ENCODE measurements around the gene PCLO. TPM values are rescaled to one million over a fixed set of nuclear protein-coding genes. Genes with fewer than 3 reads are reported as not detected.

The PCLO gene
- total and polyA plus RNA-seq, 9 of the 15 experiments (the other 6 are each of a cell fraction or from before 2014, with no cell fraction given) = under 0.01 to 0.01 TPM; not detected in 7

GRCh38 chr7:82839063-82839462, 323.6 kb downstream of the PCLO start (continued):
- TF ChIP-seq, protein P1, sequence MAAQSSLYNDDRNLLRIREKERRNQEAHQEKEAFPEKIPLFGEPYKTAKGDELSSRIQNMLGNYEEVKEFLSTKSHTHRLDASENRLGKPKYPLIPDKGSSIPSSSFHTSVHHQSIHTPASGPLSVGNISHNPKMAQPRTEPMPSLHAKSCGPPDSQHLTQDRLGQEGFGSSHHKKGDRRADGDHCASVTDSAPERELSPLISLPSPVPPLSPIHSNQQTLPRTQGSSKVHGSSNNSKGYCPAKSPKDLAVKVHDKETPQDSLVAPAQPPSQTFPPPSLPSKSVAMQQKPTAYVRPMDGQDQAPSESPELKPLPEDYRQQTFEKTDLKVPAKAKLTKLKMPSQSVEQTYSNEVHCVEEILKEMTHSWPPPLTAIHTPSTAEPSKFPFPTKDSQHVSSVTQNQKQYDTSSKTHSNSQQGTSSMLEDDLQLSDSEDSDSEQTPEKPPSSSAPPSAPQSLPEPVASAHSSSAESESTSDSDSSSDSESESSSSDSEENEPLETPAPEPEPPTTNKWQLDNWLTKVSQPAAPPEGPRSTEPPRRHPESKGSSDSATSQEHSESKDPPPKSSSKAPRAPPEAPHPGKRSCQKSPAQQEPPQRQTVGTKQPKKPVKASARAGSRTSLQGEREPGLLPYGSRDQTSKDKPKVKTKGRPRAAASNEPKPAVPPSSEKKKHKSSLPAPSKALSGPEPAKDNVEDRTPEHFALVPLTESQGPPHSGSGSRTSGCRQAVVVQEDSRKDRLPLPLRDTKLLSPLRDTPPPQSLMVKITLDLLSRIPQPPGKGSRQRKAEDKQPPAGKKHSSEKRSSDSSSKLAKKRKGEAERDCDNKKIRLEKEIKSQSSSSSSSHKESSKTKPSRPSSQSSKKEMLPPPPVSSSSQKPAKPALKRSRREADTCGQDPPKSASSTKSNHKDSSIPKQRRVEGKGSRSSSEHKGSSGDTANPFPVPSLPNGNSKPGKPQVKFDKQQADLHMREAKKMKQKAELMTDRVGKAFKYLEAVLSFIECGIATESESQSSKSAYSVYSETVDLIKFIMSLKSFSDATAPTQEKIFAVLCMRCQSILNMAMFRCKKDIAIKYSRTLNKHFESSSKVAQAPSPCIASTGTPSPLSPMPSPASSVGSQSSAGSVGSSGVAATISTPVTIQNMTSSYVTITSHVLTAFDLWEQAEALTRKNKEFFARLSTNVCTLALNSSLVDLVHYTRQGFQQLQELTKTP (IDR thresholded peaks at IDR 0.05; ENCODE audit: low read depth in 1 of 2, partially characterized antibody in 2 of 2) = no peak
- TF ChIP-seq ZSCAN29 (IDR thresholded peaks at IDR 0.05) (no peak), ZNF347 (CRISPR knock-in tag; IDR thresholded peaks at IDR 0.05; ENCODE audit: low read depth) (no peak), MTA3 (IDR thresholded peaks at IDR 0.05; ENCODE audit: borderline replicate concordance) (no peak)
- TF ChIP-seq, protein P2, sequence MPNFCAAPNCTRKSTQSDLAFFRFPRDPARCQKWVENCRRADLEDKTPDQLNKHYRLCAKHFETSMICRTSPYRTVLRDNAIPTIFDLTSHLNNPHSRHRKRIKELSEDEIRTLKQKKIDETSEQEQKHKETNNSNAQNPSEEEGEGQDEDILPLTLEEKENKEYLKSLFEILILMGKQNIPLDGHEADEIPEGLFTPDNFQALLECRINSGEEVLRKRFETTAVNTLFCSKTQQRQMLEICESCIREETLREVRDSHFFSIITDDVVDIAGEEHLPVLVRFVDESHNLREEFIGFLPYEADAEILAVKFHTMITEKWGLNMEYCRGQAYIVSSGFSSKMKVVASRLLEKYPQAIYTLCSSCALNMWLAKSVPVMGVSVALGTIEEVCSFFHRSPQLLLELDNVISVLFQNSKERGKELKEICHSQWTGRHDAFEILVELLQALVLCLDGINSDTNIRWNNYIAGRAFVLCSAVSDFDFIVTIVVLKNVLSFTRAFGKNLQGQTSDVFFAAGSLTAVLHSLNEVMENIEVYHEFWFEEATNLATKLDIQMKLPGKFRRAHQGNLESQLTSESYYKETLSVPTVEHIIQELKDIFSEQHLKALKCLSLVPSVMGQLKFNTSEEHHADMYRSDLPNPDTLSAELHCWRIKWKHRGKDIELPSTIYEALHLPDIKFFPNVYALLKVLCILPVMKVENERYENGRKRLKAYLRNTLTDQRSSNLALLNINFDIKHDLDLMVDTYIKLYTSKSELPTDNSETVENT (CRISPR knock-in tag; IDR thresholded peaks at IDR 0.05) = no peak
